Mucosa of descending colon (tissue), 3 donors: ENCODE data around the gene DDO. TPM values are rescaled to one million over a fixed set of nuclear protein-coding genes. Genes with fewer than 3 reads are reported as not detected.

Experiments used
- ATAC-seq: fragments of 200-7000 bp; cut with Tn5 transposase; one replicate; pipeline ENCODE4 v1.9.1; 2020; ENCODE audit warnings: mild to moderate bottlenecking, moderate library complexity
- DNase-seq, 3 donors: peaks; one replicate each; pipeline ENCODE4 v3.0.0-alpha.2; 2020
- H3K36me3 ChIP-seq: fragments of 200-600 bp; one replicate; pipeline ENCODE4 v1.8.0; 2021; ENCODE audit warnings: low read depth, mild to moderate bottlenecking
- H3K4me1 ChIP-seq: fragments of 200-600 bp; one replicate; pipeline ENCODE4 v1.8.0; 2021; ENCODE audit warnings: low read depth, mild to moderate bottlenecking
- H3K4me3 ChIP-seq: fragments of 200-600 bp; one replicate; pipeline ENCODE4 v1.8.0; 2021; ENCODE audit warnings: mild to moderate bottlenecking
- H3K9me3 ChIP-seq: fragments of 200-600 bp; one replicate; pipeline ENCODE4 v1.8.0; 2021; ENCODE audit warnings: mild to moderate bottlenecking
- intact Hi-C, 2 donors: fragments of 100-400 bp; cut with DNase I in 1 of 2; cut with micrococcal nuclease in 1 of 2; formaldehyde crosslinking; loops; one replicate each; pipeline versions ENCODE4 v1.11.0 to v1.11.1; 2022; cut with DNase I, micrococcal nuclease
- total RNA-seq, 3 donors: library from RNA; stranded (reverse); fragmentation: NEBNext Ultra II Directional in 2 of 3; extraction: Animal tissue kit (Norgen Biotek cat#: 25700) in 2 of 3; gene quantifications; one replicate each; pipeline versions ENCODE4 v1.2.1 to v1.2.4, GENCODE V29; 2021 to 2023
- TF ChIP-seq, protein P1 (sequence below): fragments of 200-600 bp; IDR thresholded peaks from one replicate; pipeline ENCODE4 v1.8.0; 2022; ENCODE audit warnings: antibody characterized with exemption, mild to moderate bottlenecking
- donor health status: DM: no; HTN: no; CAD: no; lungs with moderate emphysema.
- donor health status: DM: no; HTN: no; CAD: no.
- donor health status: DM: no; HTN: yes; CAD: no.

Gene DDO
- total RNA-seq, 3 donors from 2014 or later: 2.6 to 3.5 (median 3.4) TPM

- no peak for ATAC-seq
- Histone ChIP-seq H3K4me3 (no peak overlapping the region), H3K36me3 (no peaks in the 10 kb centered on the region), H3K4me1 (no peaks in the 10 kb centered on the region), H3K9me3 (no peaks in the 10 kb centered on the region)
- no peak for DNase-seq
- intact Hi-C loops: loop anchor here (10.0 kb wide), 2 partner anchors 220 to 690 kb away; partner anchors contain the start of gene WASF1 (in 2 of the 2)
- TF ChIP-seq, protein P1, sequence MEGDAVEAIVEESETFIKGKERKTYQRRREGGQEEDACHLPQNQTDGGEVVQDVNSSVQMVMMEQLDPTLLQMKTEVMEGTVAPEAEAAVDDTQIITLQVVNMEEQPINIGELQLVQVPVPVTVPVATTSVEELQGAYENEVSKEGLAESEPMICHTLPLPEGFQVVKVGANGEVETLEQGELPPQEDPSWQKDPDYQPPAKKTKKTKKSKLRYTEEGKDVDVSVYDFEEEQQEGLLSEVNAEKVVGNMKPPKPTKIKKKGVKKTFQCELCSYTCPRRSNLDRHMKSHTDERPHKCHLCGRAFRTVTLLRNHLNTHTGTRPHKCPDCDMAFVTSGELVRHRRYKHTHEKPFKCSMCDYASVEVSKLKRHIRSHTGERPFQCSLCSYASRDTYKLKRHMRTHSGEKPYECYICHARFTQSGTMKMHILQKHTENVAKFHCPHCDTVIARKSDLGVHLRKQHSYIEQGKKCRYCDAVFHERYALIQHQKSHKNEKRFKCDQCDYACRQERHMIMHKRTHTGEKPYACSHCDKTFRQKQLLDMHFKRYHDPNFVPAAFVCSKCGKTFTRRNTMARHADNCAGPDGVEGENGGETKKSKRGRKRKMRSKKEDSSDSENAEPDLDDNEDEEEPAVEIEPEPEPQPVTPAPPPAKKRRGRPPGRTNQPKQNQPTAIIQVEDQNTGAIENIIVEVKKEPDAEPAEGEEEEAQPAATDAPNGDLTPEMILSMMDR: no peak
Observed at GRCh38 chr6:110395221-110395620, 20.2 kb downstream of the DDO start.

GRCh38 chr6:110394409-110394808 is 21.0 kb downstream of the DDO start:
- no peaks in the 10 kb centered on the region for H3K36me3 ChIP-seq
- H3K4me1 ChIP-seq: no peaks in the 10 kb centered on the region
- intact Hi-C loops: loop anchor here (10.0 kb wide), 2 partner anchors 220 to 690 kb away; partner anchors contain the start of gene WASF1 (in 2 of the 2)
- TF ChIP-seq, protein P1: no peak
- ATAC-seq (no peak), DNase-seq (no peak)
- H3K9me3 ChIP-seq: no peaks in the 10 kb centered on the region
- H3K4me3 ChIP-seq: no peak overlapping the region

DNA sequence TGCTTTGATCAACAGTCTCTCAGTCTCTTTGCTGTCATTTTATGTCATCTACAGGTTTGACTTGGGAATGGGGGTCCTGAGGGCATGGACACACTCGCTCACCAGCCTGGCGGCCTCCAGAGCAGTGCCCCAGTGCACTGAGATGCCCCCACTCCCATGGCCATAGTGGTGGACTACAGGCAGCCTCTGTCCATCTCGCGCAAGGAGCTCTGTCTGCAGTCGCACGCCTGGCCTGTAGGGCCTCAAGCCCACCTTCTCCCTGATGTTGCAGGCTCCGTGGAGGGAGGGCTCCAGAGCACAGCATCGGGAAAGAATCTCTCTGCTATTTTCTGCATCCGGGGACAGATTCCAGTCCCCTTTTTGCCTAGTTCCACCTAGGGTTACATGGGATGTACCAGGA is 22.6 kb downstream of the DDO start:
- DNase-seq: no peak
- Histone ChIP-seq H3K36me3 (no peaks in the 10 kb centered on the region), H3K9me3 (no peaks in the 10 kb centered on the region), H3K4me1 (no peaks in the 10 kb centered on the region), H3K4me3 (no peak overlapping the region)
- ATAC-seq: no peak
- intact Hi-C loops: loop anchor here (10.0 kb wide), 2 partner anchors 218 to 688 kb away; partner anchors contain the start of gene WASF1 (in 2 of the 2)
- TF ChIP-seq, protein P1: no peak

- DNase-seq (no peak), ATAC-seq (no peak)
- TF ChIP-seq, protein P1: no peak
- Histone ChIP-seq H3K9me3 (no peaks in the 10 kb centered on the region), H3K4me3 (no peak overlapping the region), H3K4me1 (no peaks in the 10 kb centered on the region), H3K36me3 (no peaks in the 10 kb centered on the region)
- intact Hi-C loops: loop anchor here (10.0 kb wide), 2 partner anchors 216 to 686 kb away; partner anchors contain the start of gene WASF1 (in 2 of the 2)
Observed at GRCh38 chr6:110390404-110390803, 25.0 kb downstream of the DDO start.

DNA sequence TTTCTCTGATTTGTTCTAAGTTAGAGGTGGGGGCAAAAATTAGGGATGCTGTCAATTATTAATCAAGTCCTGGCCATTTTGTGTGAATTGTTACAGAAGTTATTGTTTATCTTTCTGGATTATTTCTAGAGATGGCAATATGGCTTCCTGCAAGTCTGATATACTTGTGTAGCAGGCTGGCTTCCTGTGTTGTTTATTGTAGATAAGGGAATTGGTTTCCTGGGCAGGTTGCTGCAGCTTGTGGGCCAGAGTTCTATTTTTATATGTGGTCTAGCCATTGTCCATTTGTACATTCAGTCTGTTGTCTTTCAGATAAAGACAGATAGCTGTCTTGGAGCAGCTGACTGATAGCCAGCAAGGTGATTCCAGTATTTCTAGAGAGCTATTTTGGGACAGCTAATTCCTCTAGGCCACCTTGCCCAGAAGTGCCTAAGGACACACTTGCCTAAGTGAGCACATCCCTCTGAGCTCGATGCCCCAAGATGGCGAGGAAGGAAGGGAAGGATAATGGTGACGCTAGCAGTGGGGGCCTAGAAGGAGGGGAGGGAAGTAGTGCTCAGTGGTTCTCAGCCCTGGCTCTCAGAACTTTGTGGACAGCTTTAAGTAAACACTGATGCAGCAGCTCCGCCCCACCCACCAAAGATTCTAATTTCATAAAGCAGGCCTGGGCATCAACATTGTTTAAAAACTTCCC is 25.5 kb downstream of the DDO start:
- intact Hi-C loops: loop anchor here (10.0 kb wide), 2 partner anchors 215 to 685 kb away; partner anchors contain the start of gene WASF1 (in 2 of the 2)
- ATAC-seq: no peak
- TF ChIP-seq, protein P1: no peak
- H3K9me3 ChIP-seq: no peaks in the 10 kb centered on the region
- H3K4me3 ChIP-seq: no peak overlapping the region
- no peak for DNase-seq
- no peaks in the 10 kb centered on the region for H3K4me1 ChIP-seq
- H3K36me3 ChIP-seq: no peaks in the 10 kb centered on the region
